Measurements from ENCODE around the gene CALU. TPM values are rescaled to one million over a fixed set of nuclear protein-coding genes. Genes with fewer than 3 reads are reported as not detected.
A peak's percentile ranks its signal among the peaks of the same experiment; 100 is the strongest.

CALU gene
- total and polyA plus RNA-seq, 4 donors: 86.8 to 199 (median 108) TPM

- Histone ChIP-seq H3K9me3 (ENCODE audit: control insufficient read depth, insufficient read depth, low read length) (no peaks in the 10 kb centered on the region), H3K4me1 (ENCODE audit: control insufficient read depth, insufficient read depth, low read length) (no peaks in the 10 kb centered on the region), H3K27ac (ENCODE audit: low read depth, low read length) (no peak overlapping the region), H3K36me3 (ENCODE audit: control insufficient read depth, insufficient read depth, low read length) (no peaks in the 10 kb centered on the region), H3K27me3 (ENCODE audit: control insufficient read depth, insufficient read depth, low read length) (no peaks in the 10 kb centered on the region), H3K4me3 (ENCODE audit: low read depth, low read length) (no peak overlapping the region)
- no peak for DNase-seq (ENCODE audit: low read depth in 4 of 6, low spot score in 6 of 6)
- WGBS (ENCODE audit: insufficient coverage): no CpG with 5 or more reads among the region's 3 CpGs
Observed at GRCh38 chr7:128741491-128741890, 2.3 kb downstream of the CALU start.

DNA sequence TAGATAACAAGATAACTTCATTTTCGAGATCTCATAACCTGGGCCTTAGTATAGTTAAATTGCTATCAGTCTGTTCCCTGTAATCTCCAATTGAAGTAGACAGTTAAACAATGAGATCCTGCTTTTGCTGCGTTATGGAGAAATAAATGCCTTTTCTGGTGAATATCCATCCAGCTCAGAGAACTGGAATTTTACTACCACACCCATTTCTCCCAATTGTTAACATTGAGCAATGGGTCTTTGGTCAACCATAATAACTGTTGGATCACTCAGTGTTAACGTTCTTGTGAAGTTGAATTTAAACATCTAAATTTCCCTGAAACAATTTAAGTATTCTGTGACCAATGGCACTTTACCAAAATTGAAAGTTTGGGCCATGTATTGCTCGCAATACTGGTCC lies 3.0 kb downstream of the CALU start:
- H3K27me3 ChIP-seq (ENCODE audit: control insufficient read depth, insufficient read depth, low read length): no peaks in the 10 kb centered on the region
- no peak overlapping the region for H3K4me3 ChIP-seq (ENCODE audit: low read depth, low read length)
- no peaks in the 10 kb centered on the region for H3K4me1 ChIP-seq (ENCODE audit: control insufficient read depth, insufficient read depth, low read length)
- H3K27ac ChIP-seq (ENCODE audit: low read depth, low read length): no peak overlapping the region
- H3K36me3 ChIP-seq (ENCODE audit: control insufficient read depth, insufficient read depth, low read length): no peaks in the 10 kb centered on the region
- no peaks in the 10 kb centered on the region for H3K9me3 ChIP-seq (ENCODE audit: control insufficient read depth, insufficient read depth, low read length)
- no peak for DNase-seq (ENCODE audit: low read depth in 4 of 6, low spot score in 6 of 6)
- WGBS (ENCODE audit: insufficient coverage): no CpG with 5 or more reads among the region's 4 CpGs

DNA sequence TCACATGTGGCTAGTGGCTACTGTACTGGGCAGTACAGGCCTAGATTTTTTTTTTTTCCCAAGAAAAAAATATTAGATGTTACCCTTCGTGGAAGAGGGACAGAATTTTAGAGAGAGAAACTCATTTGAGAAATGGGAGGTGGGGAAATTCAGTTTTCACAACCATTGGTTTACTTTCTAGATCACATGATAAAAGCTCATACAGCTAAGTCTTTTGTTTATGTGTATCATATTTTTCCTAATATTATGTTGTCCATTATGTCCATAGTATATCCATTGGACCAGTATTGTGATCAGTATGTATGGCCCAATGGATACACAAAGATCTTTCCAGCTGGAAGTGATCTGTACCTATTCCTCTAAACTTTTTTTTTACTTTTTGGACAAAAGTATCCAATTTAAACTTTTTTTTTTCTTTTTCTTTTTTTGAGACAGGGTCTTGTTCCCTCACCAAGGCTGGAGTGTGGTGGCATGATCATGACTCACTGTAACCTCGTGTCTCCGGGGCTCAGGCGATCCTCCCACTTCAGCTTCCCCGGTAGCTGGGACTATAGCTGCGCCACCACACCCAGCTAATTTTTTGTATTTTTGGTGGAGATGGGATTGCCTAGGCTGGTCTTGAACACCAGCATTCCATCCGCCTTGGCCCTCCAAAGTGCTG lies 4.1 kb downstream of the CALU start:
- Histone ChIP-seq H3K36me3 (ENCODE audit: control insufficient read depth, insufficient read depth, low read length) (no peaks in the 10 kb centered on the region), H3K27me3 (ENCODE audit: control insufficient read depth, insufficient read depth, low read length) (no peaks in the 10 kb centered on the region), H3K4me1 (ENCODE audit: control insufficient read depth, insufficient read depth, low read length) (no peaks in the 10 kb centered on the region), H3K27ac (ENCODE audit: low read depth, low read length) (no peak overlapping the region), H3K4me3 (ENCODE audit: low read depth, low read length) (no peak overlapping the region), H3K9me3 (ENCODE audit: control insufficient read depth, insufficient read depth, low read length) (no peaks in the 10 kb centered on the region)
- 100% methylated on average over 1 of the region's 7 CpGs for WGBS (ENCODE audit: insufficient coverage)
- no peak for DNase-seq (ENCODE audit: low read depth in 4 of 6, low spot score in 6 of 6)

GRCh38 chr7:128744366-128744905 lies 5.3 kb downstream of the CALU start:
- no peak for DNase-seq (ENCODE audit: low read depth in 4 of 6, low spot score in 6 of 6)
- no peak overlapping the region for H3K27ac ChIP-seq (ENCODE audit: low read depth, low read length)
- no peaks in the 10 kb centered on the region for H3K36me3 ChIP-seq (ENCODE audit: control insufficient read depth, insufficient read depth, low read length)
- 58% methylated on average over 1 of the region's 2 CpGs for WGBS (ENCODE audit: insufficient coverage)
- no peaks in the 10 kb centered on the region for H3K27me3 ChIP-seq (ENCODE audit: control insufficient read depth, insufficient read depth, low read length)
- H3K9me3 ChIP-seq (ENCODE audit: control insufficient read depth, insufficient read depth, low read length): no peaks in the 10 kb centered on the region
- no peak overlapping the region for H3K4me3 ChIP-seq (ENCODE audit: low read depth, low read length)
- H3K4me1 ChIP-seq (ENCODE audit: control insufficient read depth, insufficient read depth, low read length): no peaks in the 10 kb centered on the region

DNA sequence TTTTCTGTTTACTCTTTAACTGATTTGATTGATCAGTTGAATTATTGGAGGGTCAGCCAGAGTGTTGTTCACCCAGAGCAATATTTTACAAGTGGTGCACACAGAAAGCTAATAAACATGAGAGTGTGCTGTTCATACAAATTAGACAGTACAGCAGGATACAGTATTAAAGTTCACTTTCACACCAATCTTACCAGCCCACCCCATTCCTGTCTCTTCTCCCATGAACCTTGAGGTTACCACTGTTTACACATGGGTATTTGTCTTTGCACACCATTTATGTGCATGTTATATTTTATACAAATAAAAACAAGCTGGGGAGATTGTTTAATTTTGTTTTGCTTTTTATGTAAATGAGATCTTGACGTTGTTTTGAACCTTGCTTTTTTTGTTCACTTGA lies 6.5 kb downstream of the CALU start:
- no peaks in the 10 kb centered on the region for H3K27me3 ChIP-seq (ENCODE audit: control insufficient read depth, insufficient read depth, low read length)
- no peaks in the 10 kb centered on the region for H3K9me3 ChIP-seq (ENCODE audit: control insufficient read depth, insufficient read depth, low read length)
- no peak overlapping the region for H3K4me3 ChIP-seq (ENCODE audit: low read depth, low read length)
- no peak overlapping the region for H3K27ac ChIP-seq (ENCODE audit: low read depth, low read length)
- no peaks in the 10 kb centered on the region for H3K4me1 ChIP-seq (ENCODE audit: control insufficient read depth, insufficient read depth, low read length)
- no peaks in the 10 kb centered on the region for H3K36me3 ChIP-seq (ENCODE audit: control insufficient read depth, insufficient read depth, low read length)
- no CpG with 5 or more reads among the region's 1 CpG for WGBS (ENCODE audit: insufficient coverage)
- DNase-seq (ENCODE audit: low read depth in 4 of 6, low spot score in 6 of 6): no peak

GRCh38 chr7:128747327-128748079 lies 8.3 kb downstream of the CALU start:
- H3K4me1 ChIP-seq (ENCODE audit: control insufficient read depth, insufficient read depth, low read length): no peaks in the 10 kb centered on the region
- H3K9me3 ChIP-seq (ENCODE audit: control insufficient read depth, insufficient read depth, low read length): no peaks in the 10 kb centered on the region
- H3K27me3 ChIP-seq (ENCODE audit: control insufficient read depth, insufficient read depth, low read length): no peaks in the 10 kb centered on the region
- H3K27ac ChIP-seq (ENCODE audit: low read depth, low read length): no peak overlapping the region
- DNase-seq (ENCODE audit: low read depth in 4 of 6, low spot score in 6 of 6): no peak
- no peak overlapping the region for H3K4me3 ChIP-seq (ENCODE audit: low read depth, low read length)
- 84% methylated on average over 2 of the region's 6 CpGs for WGBS (ENCODE audit: insufficient coverage)
- no peaks in the 10 kb centered on the region for H3K36me3 ChIP-seq (ENCODE audit: control insufficient read depth, insufficient read depth, low read length)

GRCh38 chr7:128752251-128752650 lies 13.1 kb downstream of the CALU start:
- peaks cover 4% of the 10 kb centered on the region for H3K36me3 ChIP-seq (ENCODE audit: control insufficient read depth, insufficient read depth, low read length)
- H3K27me3 ChIP-seq (ENCODE audit: control insufficient read depth, insufficient read depth, low read length): no peaks in the 10 kb centered on the region
- peaks cover 5% of the 10 kb centered on the region for H3K4me1 ChIP-seq (ENCODE audit: control insufficient read depth, insufficient read depth, low read length)
- H3K9me3 ChIP-seq (ENCODE audit: control insufficient read depth, insufficient read depth, low read length): no peaks in the 10 kb centered on the region
- DNase-seq (ENCODE audit: low read depth in 4 of 6, low spot score in 6 of 6): no peak
- no CpG with 5 or more reads among the region's 1 CpG for WGBS (ENCODE audit: insufficient coverage)
- no peak overlapping the region for H3K27ac ChIP-seq (ENCODE audit: low read depth, low read length)
- no peak overlapping the region for H3K4me3 ChIP-seq (ENCODE audit: low read depth, low read length)

- H3K4me1 ChIP-seq (ENCODE audit: control insufficient read depth, insufficient read depth, low read length): peaks cover 5% of the 10 kb centered on the region
- H3K27me3 ChIP-seq (ENCODE audit: control insufficient read depth, insufficient read depth, low read length): no peaks in the 10 kb centered on the region
- no peak overlapping the region for H3K27ac ChIP-seq (ENCODE audit: low read depth, low read length)
- WGBS (ENCODE audit: insufficient coverage): no CpG with 5 or more reads among the region's 2 CpGs
- no peaks in the 10 kb centered on the region for H3K9me3 ChIP-seq (ENCODE audit: control insufficient read depth, insufficient read depth, low read length)
- H3K36me3 ChIP-seq (ENCODE audit: control insufficient read depth, insufficient read depth, low read length): peaks cover 9% of the 10 kb centered on the region
- H3K4me3 ChIP-seq (ENCODE audit: low read depth, low read length): no peak overlapping the region
- DNase-seq (ENCODE audit: low read depth in 4 of 6, low spot score in 6 of 6): peak in 2 of 6 donors; percentile 6 to 50
Observed at GRCh38 chr7:128755075-128755818, 16.1 kb downstream of the CALU start.

GRCh38 chr7:128755819-128756476 lies 16.8 kb downstream of the CALU start:
- Histone ChIP-seq H3K27me3 (ENCODE audit: control insufficient read depth, insufficient read depth, low read length) (no peaks in the 10 kb centered on the region), H3K4me3 (ENCODE audit: low read depth, low read length) (no peak overlapping the region), H3K4me1 (ENCODE audit: control insufficient read depth, insufficient read depth, low read length) (peaks cover 5% of the 10 kb centered on the region), H3K36me3 (ENCODE audit: control insufficient read depth, insufficient read depth, low read length) (peaks cover 15% of the 10 kb centered on the region), H3K27ac (ENCODE audit: low read depth, low read length) (no peak overlapping the region), H3K9me3 (ENCODE audit: control insufficient read depth, insufficient read depth, low read length) (no peaks in the 10 kb centered on the region)
- peak; percentile 45 to 92 (median 62) for DNase-seq (ENCODE audit: low read depth in 4 of 6, low spot score in 6 of 6)
- 40% methylated on average over 3 of the region's 5 CpGs for WGBS (ENCODE audit: insufficient coverage)

All from spinal cord (tissue), 10 donors.